Measurements from ENCODE around the gene LRRIQ4.

The LRRIQ4 gene

GRCh38 chr3:169863458-169863899 lies 50.8 kb downstream of the LRRIQ4 start:
- no peak for FAIRE-seq

GRCh38 chr3:169864270-169864669 lies 51.6 kb downstream of the LRRIQ4 start:
- FAIRE-seq = no peak

GRCh38 chr3:169865176-169865767 lies 52.6 kb downstream of the LRRIQ4 start:
- no peak for FAIRE-seq

- FAIRE-seq = no peak
Measured at GRCh38 chr3:169867584-169868210, 55.0 kb downstream of the LRRIQ4 start.

- no peak for FAIRE-seq
Measured at GRCh38 chr3:169868369-169868768, 55.7 kb downstream of the LRRIQ4 start.

GRCh38 chr3:169869484-169870220 lies 57.0 kb downstream of the LRRIQ4 start, which contains the start of gene LRRC31:
Gene LRRC31 (minus strand): TSS chr3:169869935. CDS start chr3:169869807, 128 bp downstream.
- no peak for FAIRE-seq

- FAIRE-seq = no peak
Measured at GRCh38 chr3:169871129-169871886, 58.6 kb downstream of the LRRIQ4 start.

- FAIRE-seq = no peak
Measured at GRCh38 chr3:169879013-169879557, 66.4 kb downstream of the LRRIQ4 start.

GRCh38 chr3:169879845-169880575 lies 67.3 kb downstream of the LRRIQ4 start:
- FAIRE-seq = no peak

- no peak for FAIRE-seq
Measured at GRCh38 chr3:169880576-169881250, 68.0 kb downstream of the LRRIQ4 start.

- no peak for FAIRE-seq
Measured at GRCh38 chr3:169886671-169887070, 74.0 kb downstream of the LRRIQ4 start.

All from TTC549 (cell line).